ENCODE data around the gene PPP4C.

DNA sequence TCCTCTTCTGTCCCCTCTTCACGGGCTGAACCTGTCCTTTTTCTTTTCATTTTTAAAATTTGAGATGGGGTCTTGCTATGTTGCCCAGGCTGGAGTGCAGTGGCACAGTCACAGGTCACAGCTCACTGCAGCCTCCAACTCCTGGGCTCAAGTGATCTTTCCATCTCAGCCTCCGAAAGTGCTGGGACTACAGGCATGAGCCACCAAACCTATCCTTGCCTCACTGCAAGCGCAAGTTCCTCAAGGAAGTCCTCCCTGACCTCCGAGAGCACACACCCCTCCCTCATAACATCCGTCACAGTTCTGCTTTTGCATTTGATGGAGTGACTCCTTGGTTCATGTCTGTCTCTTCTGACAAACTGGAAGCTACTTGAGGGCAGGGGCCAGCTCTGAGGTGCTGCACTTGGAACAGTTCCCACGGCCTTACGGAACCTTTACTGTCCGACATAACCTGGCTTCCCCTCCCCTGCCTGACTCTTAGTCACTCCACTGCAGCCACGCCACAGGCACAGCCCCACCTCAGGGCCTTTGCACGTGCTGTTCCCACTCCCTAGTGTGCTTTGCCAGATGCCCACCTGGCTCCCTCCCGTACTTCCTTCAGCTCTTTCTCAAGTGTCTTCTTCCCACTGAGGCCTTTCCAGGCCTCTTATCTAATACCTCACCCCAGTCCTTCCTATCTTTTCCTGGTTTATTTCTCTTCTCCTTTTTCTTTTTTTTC lies 11.5 kb downstream of the PPP4C start:
- TF ChIP-seq ZNF274 (IDR thresholded peaks at IDR 0.05; ENCODE audit: low read depth, low read length) (no peak), SUZ12 (IDR thresholded peaks at IDR 0.05; ENCODE audit: extremely low read depth, insufficient read depth, insufficient read length) (no peak), YY1 (IDR thresholded peaks at IDR 0.05; ENCODE audit: insufficient read depth, insufficient read length) (no peak)
